Parathyroid adenoma (tissue), 2 donors: ENCODE measurements around the gene ZSCAN4.
A peak's percentile ranks its signal among the peaks of the same experiment; 100 is the strongest.

Experiments
- H2AFZ ChIP-seq: fragments of 300-600 bp; sonication (generic); one replicate; pipeline ENCODE4 v1.7.0; 2017; ENCODE audit warnings: antibody characterized with exemption, mild to moderate bottlenecking
- H3K27ac ChIP-seq: fragments of 300-600 bp; sonication (generic); one replicate; pipeline ENCODE4 v1.7.0; 2017
- H3K27me3 ChIP-seq: fragments of 300-600 bp; sonication (generic); one replicate; pipeline ENCODE4 v1.7.0; 2017; ENCODE audit warnings: low read length; ENCODE audit not compliant: control insufficient read depth, insufficient read depth
- H3K36me3 ChIP-seq: fragments of 300-600 bp; sonication (generic); one replicate; pipeline ENCODE4 v1.7.0; 2017; ENCODE audit warnings: low read length; ENCODE audit not compliant: control insufficient read depth, insufficient read depth
- H3K4me1 ChIP-seq: fragments of 300-600 bp; sonication (generic); one replicate; pipeline ENCODE4 v1.7.0; 2017; ENCODE audit warnings: control low read depth
- H3K4me2 ChIP-seq: fragments of 300-600 bp; sonication (generic); one replicate; pipeline ENCODE4 v1.7.0; 2017; ENCODE audit warnings: low read length
- H3K4me3 ChIP-seq: fragments of 300-600 bp; sonication (generic); one replicate; pipeline ENCODE4 v1.7.0; 2017; ENCODE audit warnings: low read depth, low read length
- H3K79me2 ChIP-seq: fragments of 300-600 bp; sonication (generic); one replicate; pipeline ENCODE4 v1.7.0; 2017; ENCODE audit warnings: control low read depth
- H3K9ac ChIP-seq: fragments of 300-600 bp; sonication (generic); one replicate; pipeline ENCODE4 v1.7.0; 2017; ENCODE audit warnings: mild to moderate bottlenecking
- H3K9me3 ChIP-seq: fragments of 300-600 bp; sonication (generic); one replicate; pipeline ENCODE4 v1.7.0; 2017; ENCODE audit warnings: low read length; ENCODE audit not compliant: control insufficient read depth
- TF ChIP-seq, protein P1 (sequence below): fragments of 300-600 bp; sonication (generic); IDR thresholded peaks from one replicate; pipeline ENCODE4 v1.7.0; 2017; ENCODE audit warnings: antibody characterized with exemption, mild to moderate bottlenecking
- donor health status: primary hyperparathyroidism.

Gene ZSCAN4

GRCh38 chr19:57648331-57649003 lies 20.3 kb upstream of the ZSCAN4 start:
- H3K27ac ChIP-seq: no peak overlapping the region
- no peak overlapping the region for H3K4me2 ChIP-seq
- H3K27me3 ChIP-seq: no peaks in the 10 kb centered on the region
- H2AFZ ChIP-seq: no peak overlapping the region
- no peaks in the 10 kb centered on the region for H3K4me1 ChIP-seq
- no peaks in the 10 kb centered on the region for H3K36me3 ChIP-seq
- H3K9ac ChIP-seq: no peak overlapping the region
- H3K4me3 ChIP-seq: no peak overlapping the region
- no peaks in the 10 kb centered on the region for H3K9me3 ChIP-seq
- TF ChIP-seq, protein P1, sequence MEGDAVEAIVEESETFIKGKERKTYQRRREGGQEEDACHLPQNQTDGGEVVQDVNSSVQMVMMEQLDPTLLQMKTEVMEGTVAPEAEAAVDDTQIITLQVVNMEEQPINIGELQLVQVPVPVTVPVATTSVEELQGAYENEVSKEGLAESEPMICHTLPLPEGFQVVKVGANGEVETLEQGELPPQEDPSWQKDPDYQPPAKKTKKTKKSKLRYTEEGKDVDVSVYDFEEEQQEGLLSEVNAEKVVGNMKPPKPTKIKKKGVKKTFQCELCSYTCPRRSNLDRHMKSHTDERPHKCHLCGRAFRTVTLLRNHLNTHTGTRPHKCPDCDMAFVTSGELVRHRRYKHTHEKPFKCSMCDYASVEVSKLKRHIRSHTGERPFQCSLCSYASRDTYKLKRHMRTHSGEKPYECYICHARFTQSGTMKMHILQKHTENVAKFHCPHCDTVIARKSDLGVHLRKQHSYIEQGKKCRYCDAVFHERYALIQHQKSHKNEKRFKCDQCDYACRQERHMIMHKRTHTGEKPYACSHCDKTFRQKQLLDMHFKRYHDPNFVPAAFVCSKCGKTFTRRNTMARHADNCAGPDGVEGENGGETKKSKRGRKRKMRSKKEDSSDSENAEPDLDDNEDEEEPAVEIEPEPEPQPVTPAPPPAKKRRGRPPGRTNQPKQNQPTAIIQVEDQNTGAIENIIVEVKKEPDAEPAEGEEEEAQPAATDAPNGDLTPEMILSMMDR: no peak
- H3K79me2 ChIP-seq: no peaks in the 10 kb centered on the region

DNA sequence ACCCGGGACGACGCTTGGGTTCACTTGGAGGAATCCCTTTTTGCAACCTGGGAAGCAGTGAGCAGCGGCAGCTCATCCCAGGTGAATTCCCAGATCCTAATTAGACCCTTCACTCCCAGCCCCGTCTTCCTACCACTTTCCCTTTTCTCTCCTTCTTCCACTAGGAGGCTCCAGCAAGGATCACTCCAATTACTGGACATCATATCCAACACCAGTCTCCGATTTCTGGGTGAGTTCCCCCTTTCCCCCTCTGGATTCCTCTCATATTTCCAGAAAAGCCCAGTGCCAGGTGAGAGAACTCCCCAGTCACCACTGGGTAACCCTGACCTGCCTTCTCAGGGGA lies 17.1 kb upstream of the ZSCAN4 start:
- no peaks in the 10 kb centered on the region for H3K9me3 ChIP-seq
- no peaks in the 10 kb centered on the region for H3K36me3 ChIP-seq
- H3K4me3 ChIP-seq: no peak overlapping the region

DNA sequence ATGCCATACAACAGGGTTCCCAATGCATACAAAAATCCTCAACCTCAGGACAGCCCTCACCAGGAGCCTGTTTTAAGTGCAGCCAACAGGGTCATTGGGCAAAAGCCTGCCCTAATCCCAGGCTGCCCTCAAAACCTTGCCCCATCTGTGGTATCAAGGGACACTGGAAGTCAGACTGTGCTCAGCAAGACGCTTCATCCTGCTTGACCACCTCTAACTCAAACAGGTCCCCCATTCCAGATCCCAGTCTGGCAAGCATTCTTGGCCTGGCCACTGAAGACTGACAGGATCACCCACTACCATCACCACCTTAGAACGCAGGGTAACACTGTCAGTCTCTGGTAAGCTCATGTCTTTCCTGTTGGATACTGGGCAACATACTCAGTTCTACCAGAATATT lies 15.0 kb upstream of the ZSCAN4 start:
- no peak overlapping the region for H2AFZ ChIP-seq
- TF ChIP-seq, protein P1: no peak
- no peaks in the 10 kb centered on the region for H3K79me2 ChIP-seq
- H3K27me3 ChIP-seq: no peaks in the 10 kb centered on the region
- H3K9me3 ChIP-seq: no peaks in the 10 kb centered on the region
- H3K27ac ChIP-seq: no peak overlapping the region
- no peaks in the 10 kb centered on the region for H3K4me1 ChIP-seq
- no peaks in the 10 kb centered on the region for H3K36me3 ChIP-seq
- no peak overlapping the region for H3K4me2 ChIP-seq
- H3K9ac ChIP-seq: no peak overlapping the region
- H3K4me3 ChIP-seq: no peak overlapping the region

More for the DNA sequence above, 17.1 kb upstream of the ZSCAN4 start:
- Histone ChIP-seq H2AFZ (peak overlapping the region; percentile 59), H3K27me3 (no peaks in the 10 kb centered on the region), H3K4me1 (no peaks in the 10 kb centered on the region), H3K79me2 (no peaks in the 10 kb centered on the region), H3K4me2 (no peak overlapping the region), H3K9ac (no peak overlapping the region), H3K27ac (no peak overlapping the region)
- TF ChIP-seq, protein P1: no peak

DNA sequence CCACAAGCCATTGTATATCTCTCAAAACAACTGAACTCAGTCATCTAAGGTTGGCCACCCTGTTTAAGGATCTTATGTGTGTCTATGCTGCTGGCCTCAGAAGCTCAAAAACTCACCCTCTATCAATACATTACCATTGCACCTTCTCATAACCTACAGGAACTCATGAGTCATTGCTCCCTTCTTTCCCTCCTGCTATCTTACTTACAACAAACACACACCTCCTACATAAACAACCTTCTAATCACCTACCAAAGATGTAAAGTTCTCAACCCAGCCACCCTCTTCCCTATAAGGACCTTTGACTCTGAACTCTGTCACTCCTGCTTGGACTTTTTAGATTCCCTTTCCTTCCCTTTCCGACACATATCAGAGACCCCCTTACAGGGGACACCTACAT lies 13.3 kb upstream of the ZSCAN4 start:
- no peak overlapping the region for H3K27ac ChIP-seq
- no peaks in the 10 kb centered on the region for H3K27me3 ChIP-seq
- no peak overlapping the region for H3K9ac ChIP-seq
- TF ChIP-seq, protein P1: no peak
- H3K4me1 ChIP-seq: no peaks in the 10 kb centered on the region
- H3K4me3 ChIP-seq: no peak overlapping the region
- no peak overlapping the region for H2AFZ ChIP-seq
- H3K9me3 ChIP-seq: no peaks in the 10 kb centered on the region
- no peaks in the 10 kb centered on the region for H3K36me3 ChIP-seq
- H3K4me2 ChIP-seq: no peak overlapping the region
- H3K79me2 ChIP-seq: no peaks in the 10 kb centered on the region

DNA sequence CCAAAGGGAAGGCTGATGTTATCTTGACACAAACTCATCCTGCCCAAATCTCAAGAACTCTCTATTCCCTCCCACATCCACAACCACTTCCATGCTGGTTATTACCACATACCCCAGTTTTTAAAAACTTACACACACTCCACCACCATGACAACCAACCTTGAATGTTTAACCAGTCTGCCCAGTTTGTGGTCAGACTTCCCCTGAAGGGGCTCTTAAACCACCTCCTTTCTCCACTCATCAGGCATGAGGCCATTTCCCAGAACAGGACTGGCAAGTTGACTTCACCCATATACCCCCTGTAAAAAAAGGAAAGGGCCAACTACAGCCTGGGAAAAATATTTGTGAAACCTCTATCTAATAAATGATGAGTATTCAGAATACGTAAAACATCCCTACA lies 12.4 kb upstream of the ZSCAN4 start:
- TF ChIP-seq, protein P1: no peak

More for the DNA sequence above, 12.4 kb upstream of the ZSCAN4 start:
- Histone ChIP-seq H3K27ac (no peak overlapping the region), H3K79me2 (no peaks in the 10 kb centered on the region), H3K9ac (no peak overlapping the region), H3K27me3 (no peaks in the 10 kb centered on the region), H3K4me3 (no peak overlapping the region), H3K4me1 (no peaks in the 10 kb centered on the region), H3K4me2 (no peak overlapping the region), H2AFZ (no peak overlapping the region), H3K36me3 (no peaks in the 10 kb centered on the region), H3K9me3 (no peaks in the 10 kb centered on the region)
